ENCODE data around the gene ECM2.
"Not testable (repeated sequence)": the region's sequence is repeated elsewhere in the genome, so short reads cannot be mapped to it uniquely, and the experiment has no call there.

ECM2 gene

GRCh38 chr9:92535940-92536850 is at the start of gene ECM2:
TSS of gene ECM2 (minus strand) at chr9:92535990. CDS start at chr9:92522866, 13,124 bp downstream.
- DNase-seq (ENCODE audit: low spot score) = no peak

- DNase-seq (ENCODE audit: low spot score) = no peak
Measured at GRCh38 chr9:92576175-92576574, 40.4 kb upstream of the ECM2 start.

DNA sequence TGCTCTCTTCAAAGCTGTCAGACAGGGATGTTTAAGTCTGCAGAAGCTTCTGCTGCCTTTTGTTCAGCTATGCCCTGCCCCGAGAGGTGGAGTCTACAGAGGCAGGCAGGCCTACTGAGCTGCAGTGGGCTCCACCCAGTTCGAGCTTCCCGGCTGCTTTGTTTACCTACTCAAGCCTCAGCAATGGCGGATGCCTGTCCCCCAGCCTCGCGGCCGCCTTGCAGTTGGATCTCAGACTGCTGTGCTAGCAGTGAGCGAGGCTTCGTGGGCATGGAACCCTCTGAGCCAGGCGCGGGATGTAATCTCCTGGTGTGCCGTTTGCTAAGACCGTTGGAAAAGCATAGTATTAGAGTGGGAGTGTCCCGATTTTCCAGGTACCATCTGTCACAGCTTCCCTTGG is 37.8 kb upstream of the ECM2 start:
- DNase-seq (ENCODE audit: low spot score) = not testable (repeated sequence)

- not testable (repeated sequence) for DNase-seq (ENCODE audit: low spot score)
Measured at GRCh38 chr9:92571871-92572270, 36.1 kb upstream of the ECM2 start.

GRCh38 chr9:92564982-92565381 is 29.2 kb upstream of the ECM2 start:
- DNase-seq (ENCODE audit: low spot score) = no peak

DNA sequence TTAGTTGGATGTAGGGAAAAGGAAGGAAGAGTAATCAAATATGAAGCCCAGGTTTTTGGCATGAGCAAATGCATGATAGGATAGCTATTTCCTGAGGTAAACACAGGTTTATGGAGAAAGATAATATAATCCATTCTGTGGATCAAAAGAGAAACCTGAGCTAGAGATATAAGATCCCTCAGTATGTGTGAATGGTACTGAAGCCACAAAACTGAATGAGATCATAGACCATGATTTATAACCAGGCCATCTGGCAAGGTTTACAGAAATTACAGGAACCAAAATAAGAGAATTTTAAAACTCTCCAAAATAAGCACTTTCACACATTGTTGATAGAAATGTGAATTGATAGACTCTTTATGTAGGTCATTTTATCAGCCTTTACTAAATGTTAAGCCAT is 28.7 kb upstream of the ECM2 start:
- DNase-seq (ENCODE audit: low spot score) = no peak

DNA sequence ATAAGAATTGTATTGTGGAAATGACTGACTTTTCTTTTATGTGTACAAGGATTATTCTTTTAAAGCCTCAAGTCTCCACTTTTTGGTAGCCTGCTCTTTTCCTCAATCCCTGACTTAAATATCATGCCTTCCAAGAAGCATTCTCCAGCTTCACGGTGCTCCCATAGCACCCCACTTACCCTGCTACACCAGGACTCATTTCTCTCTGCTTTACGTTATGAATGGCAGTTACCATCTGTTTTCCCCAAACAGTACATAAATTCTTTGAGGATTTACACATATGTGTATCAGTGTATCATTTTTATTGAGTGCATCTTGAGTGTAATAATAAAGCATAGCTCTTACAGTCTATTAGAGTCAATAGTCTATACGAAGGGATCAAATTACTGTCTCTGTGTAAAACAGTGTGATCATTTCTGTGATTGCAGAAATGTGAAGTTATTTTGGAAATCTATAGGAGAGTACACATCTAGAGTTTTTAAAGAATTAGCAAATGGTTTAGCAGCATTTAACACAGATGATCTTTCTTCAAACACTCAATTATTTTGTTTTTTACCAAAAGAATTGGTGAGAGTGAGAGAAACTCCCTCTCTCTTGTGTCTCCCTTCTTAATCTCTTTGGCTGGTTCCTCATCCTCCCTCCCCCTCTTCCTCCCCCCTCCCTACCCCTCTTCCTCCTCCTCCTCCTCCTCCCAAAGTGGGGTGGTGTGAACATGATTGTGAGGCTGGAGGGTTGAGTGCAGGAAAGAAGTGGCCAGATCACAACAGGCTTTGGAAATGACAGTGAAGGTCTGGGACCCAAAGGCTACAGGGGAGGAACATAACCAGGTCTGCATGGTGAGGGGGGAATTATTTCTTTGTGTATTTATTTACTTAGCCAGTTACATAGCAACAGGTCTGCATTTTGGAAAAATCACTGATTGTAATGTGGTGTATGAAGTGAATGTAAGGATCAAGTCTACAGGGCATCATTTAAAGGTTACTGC is 27.6 kb upstream of the ECM2 start:
- DNase-seq (ENCODE audit: low spot score) = no peak

GRCh38 chr9:92562461-92562967 is 26.7 kb upstream of the ECM2 start:
- DNase-seq (ENCODE audit: low spot score) = no peak

GRCh38 chr9:92561374-92562330 is 25.9 kb upstream of the ECM2 start:
- no peak for DNase-seq (ENCODE audit: low spot score)

GRCh38 chr9:92558612-92559374 is 23.0 kb upstream of the ECM2 start:
- DNase-seq (ENCODE audit: low spot score) = no peak

GRCh38 chr9:92550765-92551164 is 15.0 kb upstream of the ECM2 start:
- DNase-seq (ENCODE audit: low spot score) = no peak

DNA sequence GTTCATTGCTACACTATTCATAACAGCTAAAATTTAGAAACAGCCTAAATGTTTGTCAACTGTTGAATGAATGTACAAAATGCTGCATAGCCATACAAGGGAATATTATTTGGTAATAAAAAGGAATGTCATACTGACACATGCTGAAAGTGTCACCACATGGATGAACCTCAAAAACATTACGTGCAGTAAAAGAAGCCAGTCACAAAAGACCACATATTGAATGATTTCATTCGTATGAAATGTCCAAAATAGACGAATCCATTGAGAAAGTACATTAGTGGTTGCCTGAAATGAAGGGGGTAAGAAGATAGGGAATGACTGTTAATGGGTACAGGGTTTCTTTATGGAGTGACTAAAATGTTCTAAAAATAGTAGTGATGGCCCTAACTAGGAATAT is 11.6 kb upstream of the ECM2 start:
- DNase-seq (ENCODE audit: low spot score) = no peak

- DNase-seq (ENCODE audit: low spot score) = no peak
Measured at GRCh38 chr9:92545002-92545510, 9.3 kb upstream of the ECM2 start.

- DNase-seq (ENCODE audit: low spot score) = no peak
Measured at GRCh38 chr9:92543972-92544371, 8.2 kb upstream of the ECM2 start.

- peak; percentile 23 for DNase-seq (ENCODE audit: low spot score)
Measured at GRCh38 chr9:92538541-92538940, 2.8 kb upstream of the ECM2 start.

DNA sequence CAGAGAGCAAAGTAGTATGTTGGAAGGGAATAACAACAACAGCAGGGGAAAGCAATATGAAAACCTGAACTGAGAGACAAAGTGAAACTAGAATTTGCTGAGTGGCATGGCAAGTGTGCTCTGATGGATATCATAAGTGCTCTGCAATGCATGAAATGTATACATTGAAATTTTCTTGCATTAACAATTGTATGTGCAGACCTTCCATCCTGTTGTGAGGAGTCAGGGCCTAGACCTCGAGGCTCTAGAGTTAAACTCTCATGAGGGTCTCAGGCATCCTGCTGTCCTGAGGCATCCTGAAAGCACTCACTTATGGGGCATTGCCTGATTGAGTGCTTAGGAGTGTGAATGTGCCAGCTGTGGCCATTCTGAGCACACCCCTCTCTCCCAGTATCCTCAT is 1.1 kb downstream of the ECM2 start:
- no peak for DNase-seq (ENCODE audit: low spot score)

- DNase-seq (ENCODE audit: low spot score) = no peak
Measured at GRCh38 chr9:92534204-92534603, 1.6 kb downstream of the ECM2 start.

DNA sequence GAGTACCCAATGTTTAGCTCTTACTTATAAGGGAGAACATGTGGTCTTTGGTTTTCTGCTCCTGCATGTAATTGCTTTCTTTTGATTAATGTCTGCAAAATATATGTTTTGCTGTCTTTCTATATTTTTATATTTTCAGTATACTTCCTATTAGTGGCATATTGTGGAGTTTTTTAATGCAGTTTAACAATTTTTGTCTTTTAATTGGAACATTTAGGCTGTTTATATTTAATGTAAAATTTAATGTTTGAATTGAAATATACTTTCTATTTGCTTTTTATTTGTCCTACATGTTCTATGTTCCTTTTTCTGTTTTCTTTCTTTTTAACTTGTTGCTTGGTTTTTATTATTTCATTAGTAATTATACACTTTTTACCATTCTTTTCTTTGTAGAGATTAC is 4.9 kb downstream of the ECM2 start:
- DNase-seq (ENCODE audit: low spot score) = no peak

- DNase-seq (ENCODE audit: low spot score) = no peak
Measured at GRCh38 chr9:92529124-92529523, 6.7 kb downstream of the ECM2 start.

GRCh38 chr9:92528522-92528849 is 7.3 kb downstream of the ECM2 start:
- DNase-seq (ENCODE audit: low spot score) = no peak
